GM21447 (cell line): ENCODE measurements around the gene NT5C3B.

Source experiments
- ATAC-seq: cut with Tn5 transposase; IDR thresholded peaks from one replicate; pipeline ENCODE4 v1.9.1; 2021; ENCODE audit not compliant: unreplicated experiment

Gene NT5C3B

GRCh38 chr17:41811549-41812380, 24.3 kb downstream of the NT5C3B start, which contains the start of gene P3H4:
TSS of gene P3H4 (minus strand) at chr17:41811949. CDS start at chr17:41811915, 34 bp downstream.
- peak; percentile 75 for ATAC-seq

- ATAC-seq, result no peak
These were observed 25.1 kb downstream of the NT5C3B start for GRCh38 chr17:41810659-41811548.

GRCh38 chr17:41806685-41807445, 29.2 kb downstream of the NT5C3B start:
- no peak for ATAC-seq

GRCh38 chr17:41803049-41804020, 32.7 kb downstream of the NT5C3B start:
- no peak for ATAC-seq

GRCh38 chr17:41801374-41802271, 34.4 kb downstream of the NT5C3B start:
- no peak for ATAC-seq

GRCh38 chr17:41800601-41801373, 35.2 kb downstream of the NT5C3B start:
- no peak for ATAC-seq

- no peak for ATAC-seq
These were observed 36.7 kb downstream of the NT5C3B start for GRCh38 chr17:41799366-41799765.

- ATAC-seq, result no peak
These were observed 38.7 kb downstream of the NT5C3B start for GRCh38 chr17:41797377-41797776.

- no peak for ATAC-seq
These were observed 39.7 kb downstream of the NT5C3B start for GRCh38 chr17:41796121-41796895.

GRCh38 chr17:41794540-41794975, 41.5 kb downstream of the NT5C3B start:
- no peak for ATAC-seq

- ATAC-seq, result no peak
These were observed 42.1 kb downstream of the NT5C3B start for GRCh38 chr17:41793784-41794539.

- ATAC-seq, result no peak
These were observed 42.9 kb downstream of the NT5C3B start for GRCh38 chr17:41792845-41793783.

- no peak for ATAC-seq
These were observed 49.0 kb downstream of the NT5C3B start for GRCh38 chr17:41787021-41787418.

GRCh38 chr17:41786227-41787020, 49.6 kb downstream of the NT5C3B start, which contains the start of gene JUP:
TSS of gene JUP (minus strand) at chr17:41786711. CDS start at chr17:41771854, 14,857 bp downstream.
- ATAC-seq, result peak; percentile 77

GRCh38 chr17:41785859-41786226, 50.2 kb downstream of the NT5C3B start:
- no peak for ATAC-seq
